Stimulated activated CD8-positive, alpha-beta memory T cell treated with anti-CD3 and anti-CD28 coated beads, Interleukin-4, amount 100 ng/mL, for 1 hour (primary cell): ENCODE data around the gene RNF169.

Source experiments
- DNase-seq, 2 donors: peaks; one replicate each; pipeline ENCODE4 v3.0.0-alpha.2; 2020; ENCODE audit warnings: low read depth in 2 of 2, low spot score in 1 of 2

Gene RNF169, protein sequence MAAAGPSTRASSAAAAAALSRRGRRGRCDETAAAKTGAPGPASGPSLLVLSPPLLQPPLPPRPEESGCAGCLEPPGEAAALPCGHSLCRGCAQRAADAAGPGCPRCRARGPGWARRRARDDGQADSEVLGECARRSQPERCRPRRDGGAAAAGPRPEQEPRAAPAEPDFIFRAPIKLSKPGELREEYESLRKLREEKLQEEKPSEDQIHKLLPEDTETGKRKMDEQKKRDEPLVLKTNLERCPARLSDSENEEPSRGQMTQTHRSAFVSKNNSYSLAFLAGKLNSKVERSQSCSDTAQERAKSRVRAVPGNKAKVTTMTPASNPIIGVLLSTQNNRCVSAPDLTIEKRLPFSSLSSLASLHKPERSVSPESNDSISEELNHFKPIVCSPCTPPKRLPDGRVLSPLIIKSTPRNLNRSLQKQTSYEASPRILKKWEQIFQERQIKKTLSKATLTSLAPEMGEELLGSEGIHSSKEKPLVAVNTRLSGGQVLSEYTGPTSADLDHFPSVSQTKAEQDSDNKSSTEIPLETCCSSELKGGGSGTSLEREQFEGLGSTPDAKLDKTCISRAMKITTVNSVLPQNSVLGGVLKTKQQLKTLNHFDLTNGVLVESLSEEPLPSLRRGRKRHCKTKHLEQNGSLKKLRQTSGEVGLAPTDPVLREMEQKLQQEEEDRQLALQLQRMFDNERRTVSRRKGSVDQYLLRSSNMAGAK

GRCh38 chr11:74748211-74749126 lies at the start of gene RNF169:
TSS of gene RNF169 (plus strand) at chr11:74748849. CDS start at chr11:74748881, 32 bp downstream.
- DNase-seq: peak; percentile 75 to 82

GRCh38 chr11:74699615-74700396 lies 48.8 kb upstream of the RNF169 start:
- no peak for DNase-seq

GRCh38 chr11:74701351-74701750 lies 47.3 kb upstream of the RNF169 start:
- DNase-seq: no peak

GRCh38 chr11:74702383-74703007 lies 46.2 kb upstream of the RNF169 start:
- peak; percentile 4 to 22 for DNase-seq

GRCh38 chr11:74703211-74703610 lies 45.4 kb upstream of the RNF169 start:
- DNase-seq: no peak

- DNase-seq: no peak
Observed at GRCh38 chr11:74707182-74707581, 41.5 kb upstream of the RNF169 start.

- DNase-seq: no peak
Observed at GRCh38 chr11:74707602-74708510, 40.8 kb upstream of the RNF169 start.

GRCh38 chr11:74709175-74709574 lies 39.5 kb upstream of the RNF169 start:
- no peak for DNase-seq

DNA sequence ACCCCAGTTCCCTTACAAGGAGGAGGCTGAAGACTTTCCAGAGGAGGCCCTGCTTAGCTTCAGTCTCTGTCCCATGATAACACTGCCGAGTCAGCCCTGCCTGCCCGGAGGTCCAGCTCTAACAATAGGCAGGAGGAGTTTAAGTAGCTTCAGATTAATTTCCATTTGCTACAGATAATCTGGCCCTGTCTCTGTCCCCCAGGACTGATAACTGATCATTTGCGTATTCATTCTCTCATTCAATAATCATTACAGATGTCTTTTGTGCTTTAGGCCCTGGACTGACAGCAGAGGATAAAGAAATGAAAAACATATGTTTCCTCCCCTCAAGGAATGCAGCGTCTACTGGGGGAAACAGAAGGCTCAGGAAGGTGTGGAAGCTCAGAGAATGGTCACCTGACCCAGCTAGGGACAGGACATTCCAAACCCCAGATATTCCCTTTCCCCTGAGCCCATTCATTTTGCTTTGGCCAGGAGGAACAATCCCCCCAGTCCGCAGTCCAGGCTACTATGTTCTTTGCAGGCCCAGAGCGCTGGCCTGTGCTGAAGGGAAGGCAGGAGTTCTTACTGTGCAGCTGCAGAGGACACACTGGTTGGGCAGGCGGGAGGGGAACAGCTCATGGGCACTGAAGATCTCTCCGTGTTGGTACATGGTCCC lies 38.2 kb upstream of the RNF169 start:
- DNase-seq: no peak

GRCh38 chr11:74713686-74714085 lies 35.0 kb upstream of the RNF169 start:
- DNase-seq: no peak

DNA sequence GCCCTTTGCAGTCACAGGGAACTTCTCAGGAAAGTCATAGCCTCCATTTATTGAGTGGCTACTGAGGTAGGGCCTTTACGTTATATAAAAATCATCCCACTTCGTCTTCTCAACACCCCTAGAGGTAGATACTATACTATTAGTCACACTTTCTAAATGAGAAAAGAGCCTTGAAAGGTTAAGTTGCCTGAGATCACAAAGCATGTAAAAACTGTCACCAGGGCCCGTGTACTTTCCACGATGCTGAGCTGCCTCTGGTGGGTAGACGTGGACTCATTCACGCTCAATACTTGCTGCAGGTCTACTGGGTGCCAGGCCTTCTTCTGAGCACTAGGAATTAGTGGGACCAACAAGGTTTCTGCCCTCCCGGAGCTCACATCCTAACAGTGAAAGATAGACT lies 33.7 kb upstream of the RNF169 start:
- DNase-seq: no peak

DNA sequence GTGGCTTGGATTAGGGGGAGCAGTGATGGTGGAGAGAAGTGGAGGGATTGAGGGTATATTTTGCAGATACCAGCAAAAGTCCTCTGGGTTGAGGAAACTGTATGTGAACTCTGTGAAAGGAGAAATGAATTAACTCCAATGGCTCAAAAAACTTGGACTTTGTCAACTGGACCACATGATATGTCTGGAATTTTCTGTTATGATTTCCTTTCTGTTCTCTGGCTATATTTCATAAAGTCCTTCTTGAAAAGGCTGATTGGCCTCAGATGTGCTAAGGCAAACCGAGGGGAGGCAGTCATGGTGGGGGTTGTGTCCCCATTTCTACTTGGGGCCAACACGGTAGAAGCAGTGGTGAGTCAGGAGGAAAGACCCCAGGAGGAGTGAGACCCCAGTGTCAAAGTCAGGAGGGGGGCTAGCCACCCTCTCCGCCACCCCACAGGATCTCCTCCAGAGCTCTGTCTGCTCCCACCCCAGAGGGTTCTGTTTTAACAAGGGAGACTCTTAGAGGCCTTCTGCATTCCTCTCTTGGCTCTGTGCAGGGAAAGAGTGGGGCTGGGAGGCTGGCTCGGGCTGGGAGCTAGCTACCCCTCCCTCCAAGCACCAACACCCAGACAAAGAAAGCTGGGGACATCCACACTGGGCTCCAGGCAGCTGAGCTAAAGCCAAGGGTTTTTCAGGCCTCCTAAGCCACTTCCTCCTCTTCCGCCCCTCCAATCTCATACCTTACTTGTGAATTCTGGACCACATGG lies 31.3 kb upstream of the RNF169 start:
- no peak for DNase-seq

- DNase-seq: no peak
Observed at GRCh38 chr11:74719011-74719410, 29.6 kb upstream of the RNF169 start.

DNA sequence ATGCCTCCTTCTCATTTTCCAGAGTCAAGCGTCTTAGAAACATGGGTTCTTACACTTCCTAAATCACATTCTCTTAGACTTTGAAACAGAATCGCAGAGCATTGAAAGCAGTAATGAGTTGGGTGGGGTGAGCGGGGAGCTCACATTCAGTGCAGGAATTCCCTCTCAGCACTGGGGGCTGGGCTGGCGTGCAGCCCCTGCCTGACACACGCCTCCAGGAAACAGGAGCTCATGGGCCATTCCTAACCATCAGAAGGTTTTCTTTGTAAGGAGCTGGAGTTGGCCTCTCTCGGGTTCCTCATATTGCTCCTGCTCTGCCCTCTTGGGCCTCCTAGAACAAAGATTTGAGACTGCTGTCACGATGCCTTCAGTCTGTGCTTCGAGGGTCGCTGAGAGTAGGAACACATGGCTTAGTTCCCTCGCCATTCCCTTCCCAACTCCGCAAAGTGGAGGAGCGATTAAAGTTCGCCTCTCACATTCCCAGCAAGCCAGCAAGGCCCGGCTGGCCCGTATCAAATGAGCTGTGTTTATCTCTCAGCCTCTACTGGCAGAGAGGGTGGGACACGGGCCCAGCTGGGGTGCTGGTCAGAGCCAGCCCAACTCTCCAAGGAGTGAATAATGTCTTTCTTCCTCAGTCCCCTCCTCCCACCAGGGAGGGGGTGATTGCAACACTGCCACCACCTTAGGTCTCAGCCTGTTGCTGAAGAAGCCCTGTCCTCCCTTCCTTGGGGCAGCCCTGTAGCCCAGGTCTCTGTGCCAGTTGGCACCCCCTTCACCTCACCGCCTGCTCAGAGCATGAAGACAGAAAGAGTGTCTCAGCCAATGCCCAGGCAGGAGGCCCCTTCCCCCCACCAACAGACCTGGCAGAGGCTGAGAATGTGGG lies 27.8 kb upstream of the RNF169 start:
- DNase-seq: no peak

GRCh38 chr11:74721479-74721835 lies 27.2 kb upstream of the RNF169 start:
- DNase-seq: no peak

GRCh38 chr11:74723511-74723910 lies 25.1 kb upstream of the RNF169 start:
- no peak for DNase-seq

- no peak for DNase-seq
Observed at GRCh38 chr11:74725701-74726100, 22.9 kb upstream of the RNF169 start.
